ENCODE measurements around the gene PHTF2.
"Not testable (repeated sequence)": the region's sequence is repeated elsewhere in the genome, so short reads cannot be mapped to it uniquely, and the experiment has no call there.

Gene PHTF2

DNA sequence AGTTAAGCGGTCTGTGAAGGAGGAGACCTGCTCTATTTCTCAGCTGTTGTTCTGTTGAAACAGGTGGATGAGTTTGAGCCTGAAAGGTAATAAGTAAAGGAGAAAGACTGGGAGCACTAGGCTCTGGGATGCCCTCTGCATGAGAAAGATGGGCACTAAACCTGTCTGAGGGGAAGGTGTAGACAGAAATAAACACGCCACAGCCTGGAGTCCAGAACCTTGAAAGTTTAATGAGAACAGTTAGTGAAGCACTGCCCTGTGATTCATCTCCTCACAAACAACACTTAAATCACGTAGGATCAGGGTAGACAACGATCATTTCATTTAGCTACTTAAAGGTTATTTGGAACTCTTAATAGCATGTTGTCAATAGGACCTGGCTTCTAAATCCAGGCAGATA, 193.1 kb downstream of the PHTF2 start:
- DNase-seq (ENCODE audit: low spot score), result no peak

DNA sequence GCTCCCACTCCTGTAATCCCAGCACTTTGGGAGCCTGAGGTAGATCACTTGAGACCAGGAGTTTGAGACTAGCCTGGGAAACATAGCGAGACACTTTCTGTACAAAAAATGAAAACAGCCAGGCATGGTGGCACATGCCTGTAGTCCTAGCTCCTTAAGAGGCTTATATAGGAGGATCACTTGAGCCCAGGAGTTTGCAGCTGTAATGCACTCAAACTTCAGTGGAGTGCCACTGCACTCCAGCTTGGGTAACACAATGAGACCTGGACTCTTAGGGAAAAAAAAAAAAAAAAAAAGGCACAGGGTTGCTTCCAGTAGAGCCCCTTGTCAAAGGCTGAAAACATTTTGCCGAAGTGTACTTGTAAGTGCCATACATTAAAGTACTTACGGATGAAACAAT, 195.3 kb downstream of the PHTF2 start:
- no peak for DNase-seq (ENCODE audit: low spot score)

DNA sequence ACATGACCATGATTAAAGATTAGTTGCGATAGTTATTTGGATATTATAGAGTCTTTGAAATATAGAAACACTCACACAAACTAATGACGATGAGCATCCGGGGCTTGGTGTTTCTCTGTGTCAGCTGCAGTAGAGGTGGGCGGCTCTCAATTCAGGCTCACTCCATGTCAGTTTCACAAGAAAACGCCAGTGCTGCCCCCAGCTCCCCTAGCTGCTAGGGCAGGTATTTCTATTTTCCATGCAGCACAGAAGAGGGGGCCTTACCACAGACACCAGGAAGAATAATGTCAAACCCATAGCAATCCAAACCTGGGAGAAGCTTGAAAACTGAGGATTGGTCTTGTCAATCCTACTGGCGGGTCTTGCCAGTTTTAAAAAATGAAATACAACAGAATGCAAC, 197.1 kb downstream of the PHTF2 start:
- no peak for DNase-seq (ENCODE audit: low spot score)

DNA sequence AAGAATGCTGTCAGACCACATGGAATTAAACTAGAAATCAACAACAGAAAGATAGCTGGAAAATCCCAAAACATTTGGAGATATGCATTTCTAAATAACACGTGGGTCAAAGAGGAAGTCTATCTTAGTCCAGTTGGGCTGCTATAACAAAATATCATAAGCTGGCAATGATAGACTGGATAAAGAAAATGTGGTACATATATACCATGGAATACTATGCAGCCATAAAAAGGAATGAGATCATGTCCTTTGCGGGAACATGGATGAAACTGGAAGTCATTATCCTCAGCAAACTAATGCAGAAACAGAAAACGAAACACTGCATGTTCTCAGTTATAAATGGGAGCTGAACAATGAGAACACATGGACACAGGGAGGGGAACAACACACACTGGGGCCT, 200.6 kb downstream of the PHTF2 start:
- not testable (repeated sequence) for DNase-seq (ENCODE audit: low spot score)

DNA sequence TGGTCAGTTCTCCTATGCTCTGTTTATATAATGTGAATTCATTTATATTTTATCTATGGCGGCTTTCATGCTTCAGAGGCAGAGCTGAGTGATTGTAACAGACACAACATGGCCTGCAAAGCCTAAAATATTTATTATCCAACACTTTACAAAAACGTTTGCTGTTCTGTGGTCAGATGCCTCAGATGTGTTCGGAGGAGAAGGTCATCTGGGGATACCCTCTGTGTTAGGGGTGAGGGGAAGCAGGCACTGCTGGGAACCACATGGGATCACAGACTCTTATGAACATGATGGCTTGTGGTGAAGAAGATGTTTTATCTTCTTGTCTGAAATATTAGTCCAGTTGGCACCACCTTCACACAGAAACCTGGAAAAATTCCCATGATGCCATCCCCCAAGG, 203.4 kb downstream of the PHTF2 start:
- no peak for DNase-seq (ENCODE audit: low spot score)

DNA sequence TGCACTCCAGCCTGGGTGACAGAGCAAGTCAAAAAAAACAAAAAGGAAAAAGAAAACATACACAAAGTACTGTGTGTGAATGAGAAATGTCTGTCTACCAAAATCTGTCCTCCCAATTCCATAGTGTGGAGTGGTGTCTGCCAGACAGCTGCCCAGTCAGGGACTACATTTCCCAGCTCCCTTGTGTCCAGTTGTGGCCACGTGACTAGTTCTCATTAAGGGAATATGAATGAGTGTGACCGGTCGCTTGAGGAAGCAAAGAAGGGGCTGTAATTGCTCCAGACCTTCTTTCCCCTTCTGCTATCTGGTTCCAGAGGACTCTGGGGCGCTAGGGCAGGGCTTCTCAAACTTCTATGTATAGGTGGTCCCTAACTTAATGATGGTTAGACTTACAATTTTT, 204.1 kb downstream of the PHTF2 start:
- DNase-seq (ENCODE audit: low spot score), result no peak

DNA sequence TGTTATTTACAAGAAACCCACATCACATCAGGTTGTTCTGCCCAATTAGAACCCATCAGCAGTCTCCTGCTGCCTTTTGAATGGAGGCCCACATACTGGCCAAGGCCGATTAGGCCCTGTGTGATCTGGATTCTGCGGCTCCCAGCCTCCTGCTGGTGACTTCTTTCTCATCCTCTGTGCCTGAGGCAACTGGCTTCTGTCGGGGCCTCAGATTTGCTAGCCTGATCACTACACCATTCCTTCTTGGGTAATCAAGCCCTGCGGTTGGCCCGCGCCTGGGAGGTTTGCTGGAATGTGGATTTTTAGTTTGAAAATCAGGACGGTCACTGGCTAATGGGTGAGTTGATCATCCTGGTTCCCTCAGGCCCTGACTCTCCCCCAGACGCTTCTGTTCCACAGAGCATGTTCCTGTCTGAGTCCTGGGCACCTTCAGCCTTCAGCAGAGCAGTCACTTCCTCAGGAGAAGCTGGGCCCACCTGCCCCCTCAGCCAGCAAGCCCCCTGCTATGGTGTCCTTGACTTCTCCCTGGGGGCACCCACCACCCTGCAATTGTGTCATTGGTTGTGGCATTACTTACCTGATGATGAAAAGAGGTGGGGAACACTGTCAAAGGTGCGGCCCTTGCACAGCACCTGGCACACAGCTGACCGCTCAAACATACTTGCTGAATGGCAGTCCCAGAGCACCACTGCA, 207.6 kb downstream of the PHTF2 start:
- peak; percentile 37 for DNase-seq (ENCODE audit: low spot score)

Measured in kidney tubule cell (primary cell).